Fibroblast of mammary gland (primary cell): ENCODE results near the gene TARS1.

ENCODE experiments used
- DNase-seq: peaks from one replicate; pipeline ENCODE4 v3.0.0-alpha.2; 2010; ENCODE audit warnings: low read depth
- H3K4me3 ChIP-seq: 2 replicates; pipeline ENCODE4 v1.5.1; 2011; ENCODE audit warnings: low read depth, mild to moderate bottlenecking, low read length, moderate library complexity; ENCODE audit not compliant: control insufficient read depth
- TF ChIP-seq, protein P1 (sequence below): conservative IDR thresholded peaks from 2 replicates; pipeline ENCODE4 v1.5.1; 2011; ENCODE audit warnings: low read depth, low read length, inconsistent platforms; ENCODE audit not compliant: control insufficient read depth, insufficient read depth

TARS1 gene

DNA sequence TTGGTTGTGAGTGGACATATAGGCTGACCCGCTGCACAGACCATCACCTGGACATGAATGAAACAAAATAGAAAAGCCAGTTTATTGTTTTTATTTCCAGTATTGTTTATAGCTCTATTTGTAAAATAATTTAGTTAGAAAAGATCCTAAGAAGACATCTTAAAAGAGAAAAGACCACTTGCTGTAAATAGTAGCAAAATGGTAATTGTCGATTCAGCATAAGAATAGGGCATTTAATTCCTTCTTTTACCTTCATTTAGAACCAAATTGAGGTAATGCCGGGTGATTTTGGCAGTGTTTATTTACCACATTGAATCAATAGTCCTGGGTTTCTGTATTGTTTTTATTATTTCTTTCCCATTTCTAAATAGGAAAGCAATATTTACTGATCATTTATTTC is 7.4 kb downstream of the TARS1 start:
- no peak overlapping the region for H3K4me3 ChIP-seq
- DNase-seq = no peak
- TF ChIP-seq, protein P1, sequence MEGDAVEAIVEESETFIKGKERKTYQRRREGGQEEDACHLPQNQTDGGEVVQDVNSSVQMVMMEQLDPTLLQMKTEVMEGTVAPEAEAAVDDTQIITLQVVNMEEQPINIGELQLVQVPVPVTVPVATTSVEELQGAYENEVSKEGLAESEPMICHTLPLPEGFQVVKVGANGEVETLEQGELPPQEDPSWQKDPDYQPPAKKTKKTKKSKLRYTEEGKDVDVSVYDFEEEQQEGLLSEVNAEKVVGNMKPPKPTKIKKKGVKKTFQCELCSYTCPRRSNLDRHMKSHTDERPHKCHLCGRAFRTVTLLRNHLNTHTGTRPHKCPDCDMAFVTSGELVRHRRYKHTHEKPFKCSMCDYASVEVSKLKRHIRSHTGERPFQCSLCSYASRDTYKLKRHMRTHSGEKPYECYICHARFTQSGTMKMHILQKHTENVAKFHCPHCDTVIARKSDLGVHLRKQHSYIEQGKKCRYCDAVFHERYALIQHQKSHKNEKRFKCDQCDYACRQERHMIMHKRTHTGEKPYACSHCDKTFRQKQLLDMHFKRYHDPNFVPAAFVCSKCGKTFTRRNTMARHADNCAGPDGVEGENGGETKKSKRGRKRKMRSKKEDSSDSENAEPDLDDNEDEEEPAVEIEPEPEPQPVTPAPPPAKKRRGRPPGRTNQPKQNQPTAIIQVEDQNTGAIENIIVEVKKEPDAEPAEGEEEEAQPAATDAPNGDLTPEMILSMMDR = no peak

DNA sequence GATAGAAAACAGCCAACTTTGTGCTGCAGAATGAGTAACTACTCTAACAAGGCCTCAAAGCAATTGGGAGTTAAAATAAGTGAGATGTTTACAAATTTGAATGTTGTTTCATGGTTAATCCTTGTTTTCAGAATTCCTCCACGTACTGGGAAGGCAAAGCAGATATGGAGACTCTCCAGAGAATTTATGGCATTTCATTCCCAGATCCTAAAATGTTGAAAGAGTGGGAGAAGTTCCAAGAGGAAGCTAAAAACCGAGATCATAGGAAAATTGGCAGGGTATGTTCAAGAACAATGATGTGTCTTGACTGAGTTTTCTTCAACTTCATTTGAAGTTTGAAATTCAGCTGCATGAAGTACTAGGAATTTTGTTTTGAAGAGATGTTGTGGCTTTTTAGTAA is 16.4 kb downstream of the TARS1 start:
- no peak overlapping the region for H3K4me3 ChIP-seq
- peak; percentile 50 for DNase-seq
- TF ChIP-seq, protein P1 = no peak

DNA sequence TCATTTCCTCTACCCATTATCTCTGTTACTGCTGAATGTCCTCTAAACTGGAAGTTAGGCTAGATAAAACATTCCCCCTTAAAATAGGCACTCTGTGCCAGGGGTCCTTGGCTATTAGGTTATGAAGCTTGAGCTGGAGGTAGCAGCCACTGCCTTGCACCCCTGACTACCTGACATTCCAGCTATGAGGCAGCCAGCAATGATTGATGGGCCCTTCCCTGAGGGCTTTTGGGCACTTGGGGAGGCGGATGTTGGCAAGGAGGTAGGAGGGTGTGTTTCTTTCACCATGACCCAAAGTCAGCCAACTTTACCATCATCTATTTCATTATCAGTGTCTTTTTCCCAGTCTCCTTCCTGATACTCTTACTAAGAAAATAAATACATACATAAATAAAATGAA is 17.1 kb downstream of the TARS1 start:
- H3K4me3 ChIP-seq = no peak overlapping the region
- no peak for DNase-seq
- TF ChIP-seq, protein P1 = no peak

DNA sequence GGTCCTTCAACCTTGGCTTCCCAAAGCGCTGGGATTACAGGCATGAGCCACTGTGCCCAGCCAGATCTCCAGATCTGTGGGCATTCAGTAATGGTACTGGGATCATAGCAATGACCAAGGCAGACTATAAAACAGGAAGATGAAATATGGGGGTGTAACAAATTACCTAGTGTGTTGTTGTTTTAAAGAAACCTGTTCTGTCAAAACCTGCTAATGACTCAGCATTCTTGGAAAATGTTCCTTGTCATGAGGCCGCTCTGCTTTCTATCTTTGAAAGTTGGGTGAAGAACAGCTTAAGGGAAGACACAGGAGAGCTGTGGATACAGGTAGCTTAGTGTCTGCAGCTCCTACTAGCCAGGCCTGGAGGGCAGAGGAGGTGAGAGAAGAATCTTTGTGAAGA is 19.4 kb downstream of the TARS1 start:
- TF ChIP-seq, protein P1 = no peak
- no peak overlapping the region for H3K4me3 ChIP-seq
- DNase-seq = no peak

DNA sequence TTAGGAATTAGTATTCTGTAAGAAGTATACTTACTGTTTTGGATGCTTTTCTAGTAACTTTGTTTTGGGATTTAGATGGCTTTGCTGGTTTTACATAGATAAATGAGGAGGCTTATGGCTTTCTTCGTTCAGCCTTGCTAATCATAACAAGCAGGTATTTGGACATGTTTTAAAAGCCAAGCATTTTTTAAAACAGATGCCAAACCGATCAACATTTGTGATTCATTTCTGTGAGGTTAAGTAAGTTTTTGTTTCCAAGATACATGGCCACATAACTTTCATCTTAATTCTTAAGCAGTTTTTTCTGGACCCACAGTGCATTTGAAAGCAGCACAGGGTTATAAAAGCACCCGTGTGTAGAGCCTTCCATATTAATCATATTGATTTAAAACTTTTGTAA is 21.7 kb downstream of the TARS1 start:
- peak; percentile 34 for DNase-seq
- TF ChIP-seq, protein P1 = no peak
- no peak overlapping the region for H3K4me3 ChIP-seq

DNA sequence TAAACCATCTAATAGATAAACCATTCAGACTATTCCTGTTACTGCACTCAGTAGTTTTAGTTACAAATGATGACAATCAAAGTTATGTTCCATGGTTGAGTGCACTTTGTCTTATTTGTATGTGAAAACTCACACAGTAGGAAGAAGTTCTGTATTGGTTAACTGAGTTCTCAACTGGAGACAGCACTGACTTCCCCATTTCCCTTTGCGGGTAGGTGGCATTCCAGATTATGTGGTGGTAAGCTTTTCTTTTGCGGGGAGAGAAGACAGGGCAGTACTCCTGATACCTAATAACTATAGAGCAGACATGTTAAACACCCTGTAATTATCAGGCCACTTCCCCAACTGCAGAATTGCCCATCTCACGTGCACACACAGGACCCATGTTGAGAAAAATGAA is 24.4 kb downstream of the TARS1 start:
- no peak overlapping the region for H3K4me3 ChIP-seq
- TF ChIP-seq, protein P1 = no peak
- DNase-seq = no peak

DNA sequence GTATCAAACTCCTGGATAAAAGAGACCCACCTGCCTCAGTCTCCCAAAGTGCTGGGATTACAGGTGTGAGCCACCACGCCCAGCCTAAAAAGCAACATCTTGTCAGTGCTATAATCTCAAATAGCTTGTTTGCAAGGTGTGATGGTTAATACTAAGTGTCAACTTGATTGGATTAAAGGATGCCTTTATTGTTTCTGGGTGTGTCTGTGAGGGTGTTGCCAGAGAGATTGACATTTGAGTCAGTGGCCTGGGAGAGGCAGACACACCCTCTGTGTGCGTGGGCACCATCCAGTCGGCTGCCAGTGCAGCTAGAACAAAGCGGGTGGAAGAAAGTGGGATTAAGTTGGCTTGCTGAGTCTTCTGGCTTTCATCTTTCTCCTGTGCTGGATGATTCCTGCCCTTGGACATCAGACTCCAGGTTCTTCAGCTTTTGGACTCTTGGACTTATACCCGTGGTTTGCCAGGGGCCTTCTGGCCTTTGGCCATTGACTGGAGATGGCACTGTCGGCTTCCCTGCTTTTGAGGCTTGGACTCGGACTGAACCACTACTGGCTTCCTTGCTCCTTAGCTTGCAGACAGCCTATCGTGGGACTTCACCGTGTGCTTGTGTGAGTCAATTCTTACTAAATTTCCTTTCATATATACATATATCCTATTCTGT is 28.1 kb downstream of the TARS1 start:
- peak; percentile 28 for DNase-seq
- H3K4me3 ChIP-seq = no peak overlapping the region

More for the DNA sequence above, 28.1 kb downstream of the TARS1 start:
- TF ChIP-seq, protein P1 = no peak
